HG03460 (cell line): ENCODE results near the gene ZC3H7B.

Experiments
- ATAC-seq: cut with Tn5 transposase; IDR thresholded peaks from one replicate; pipeline ENCODE4 v1.9.1; 2021; ENCODE audit not compliant: unreplicated experiment

ZC3H7B gene

GRCh38 chr22:41324821-41325528 is 23.6 kb downstream of the ZC3H7B start:
- no peak for ATAC-seq

- ATAC-seq: no peak
Observed at GRCh38 chr22:41327124-41327523, 25.8 kb downstream of the ZC3H7B start.

GRCh38 chr22:41330169-41330568 is 28.8 kb downstream of the ZC3H7B start:
- no peak for ATAC-seq

- ATAC-seq: no peak
Observed at GRCh38 chr22:41332217-41332939, 31.1 kb downstream of the ZC3H7B start.

- ATAC-seq: no peak
Observed at GRCh38 chr22:41333806-41334205, 32.5 kb downstream of the ZC3H7B start.

GRCh38 chr22:41334215-41334614 is 32.9 kb downstream of the ZC3H7B start:
- no peak for ATAC-seq

- ATAC-seq: no peak
Observed at GRCh38 chr22:41334951-41335635, 33.8 kb downstream of the ZC3H7B start.

GRCh38 chr22:41338614-41339212 is 37.4 kb downstream of the ZC3H7B start:
- no peak for ATAC-seq

- no peak for ATAC-seq
Observed at GRCh38 chr22:41339823-41340222, 38.5 kb downstream of the ZC3H7B start.

GRCh38 chr22:41340357-41340756 is 39.0 kb downstream of the ZC3H7B start:
- no peak for ATAC-seq

GRCh38 chr22:41341012-41341411 is 39.7 kb downstream of the ZC3H7B start:
- ATAC-seq: no peak

- no peak for ATAC-seq
Observed at GRCh38 chr22:41341990-41342389, 40.7 kb downstream of the ZC3H7B start.

- ATAC-seq: no peak
Observed at GRCh38 chr22:41343300-41343699, 42.0 kb downstream of the ZC3H7B start.

- ATAC-seq: no peak
Observed at GRCh38 chr22:41343717-41344116, 42.4 kb downstream of the ZC3H7B start.

- ATAC-seq: no peak
Observed at GRCh38 chr22:41344189-41344788, 43.0 kb downstream of the ZC3H7B start.

GRCh38 chr22:41345807-41346335 is 44.5 kb downstream of the ZC3H7B start:
- ATAC-seq: no peak

- ATAC-seq: no peak
Observed at GRCh38 chr22:41347066-41347859, 45.9 kb downstream of the ZC3H7B start.

- ATAC-seq: no peak
Observed at GRCh38 chr22:41348964-41349484, 47.7 kb downstream of the ZC3H7B start.

- no peak for ATAC-seq
Observed at GRCh38 chr22:41350087-41350486, 48.8 kb downstream of the ZC3H7B start.

- no peak for ATAC-seq
Observed at GRCh38 chr22:41351011-41351410, 49.7 kb downstream of the ZC3H7B start.
